ENCODE data around the gene SSTR4. TPM values are rescaled to one million over a fixed set of nuclear protein-coding genes. Genes with fewer than 3 reads are reported as not detected.

SSTR4 gene
- total and polyA plus RNA-seq, 9 of the 15 experiments (the other 6 are each of a cell fraction or from before 2014, with no cell fraction given): not detected

DNA sequence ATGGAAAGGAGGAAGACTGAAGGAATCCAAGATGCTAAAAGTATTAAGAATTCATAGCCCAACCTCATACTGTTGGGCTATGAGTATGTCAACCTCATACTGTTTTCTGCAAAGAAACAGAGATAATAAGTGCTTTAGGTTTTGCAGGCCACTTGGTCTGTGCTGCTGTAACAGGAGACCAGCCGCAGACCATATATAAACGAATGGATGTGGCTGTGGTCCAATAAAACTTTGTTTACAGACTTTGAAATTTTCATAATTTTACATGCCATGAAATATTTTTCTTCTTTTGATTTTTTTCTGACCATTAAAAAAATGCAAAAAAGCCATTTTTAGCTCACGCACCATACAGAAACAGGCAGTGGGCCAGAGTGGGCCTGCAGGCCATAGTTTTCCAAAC lies 28.1 kb downstream of the SSTR4 start (continued):
- no peak for TF ChIP-seq ZBTB8A (IDR thresholded peaks at IDR 0.05; ENCODE audit: partially characterized antibody)

DNA sequence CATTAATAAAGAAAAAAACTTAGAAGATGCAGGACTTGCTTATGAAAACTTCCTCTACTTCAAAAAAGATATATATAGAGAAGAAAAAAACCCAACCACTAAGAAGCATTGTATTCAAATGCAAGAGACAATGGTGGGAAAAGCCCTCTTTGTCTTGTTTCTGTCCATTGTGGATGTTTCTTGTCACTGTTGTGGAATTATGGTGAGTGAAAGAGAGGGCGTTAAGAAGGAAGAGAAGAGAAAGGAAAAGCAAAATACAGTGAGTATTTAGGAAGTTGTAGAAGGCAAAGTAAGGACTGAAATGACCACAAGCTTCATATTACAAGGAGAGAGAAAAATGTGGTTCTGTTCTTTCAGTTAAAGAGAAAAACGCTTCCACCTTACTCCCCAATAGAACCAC lies 28.5 kb downstream of the SSTR4 start:
- in situ Hi-C loops (cut with MboI) (loop anchor here (5.0 kb wide), 1 partner anchor 134 kb away; no protein-coding TSS in a partner anchor), intact Hi-C loops (cut with micrococcal nuclease) (no loop called here)
- WGBS (ENCODE audit: insufficient coverage, low coverage, missing lambda C conversion rate): 39% methylated on average over 2 of the region's 2 CpGs
- no peak overlapping the region for H2AFZ ChIP-seq (ENCODE audit: low read depth, low read length)
- ChIA-PET POLR2A (interaction anchor here (1.4 kb wide), 1 partner anchor 201 kb away, joined by 4 read pairs; no protein-coding TSS in a partner anchor), CTCF (ENCODE audit: low intra/inter-chr PET ratio) (no interaction called here)
- no peak overlapping the region for H3K4me2 ChIP-seq (ENCODE audit: insufficient read depth, low read length)
- no TSS peak for BruUV-seq (replicated peaks)
- no peak overlapping the region for H3K4me3 ChIP-seq
- no peak for FAIRE-seq
- H3K4me1 ChIP-seq (replicated peaks in 1 of 2; ENCODE audit: control insufficient read depth in 2 of 2, insufficient read depth in 2 of 2, low read length in 2 of 2): peaks cover 0 to 24% of the 10 kb centered on the region in 2 experiments; a peak in 2 of 5 replicates
- no peaks in the 10 kb centered on the region for H4K20me1 ChIP-seq (replicated peaks; ENCODE audit: control insufficient read depth, insufficient read depth, low read length)
- H3K36me3 ChIP-seq (ENCODE audit: control insufficient read depth, insufficient read depth, low read length): no peaks in the 10 kb centered on the region
- no peaks in the 10 kb centered on the region for H3K27me3 ChIP-seq (ENCODE audit: control insufficient read depth in 2 of 2, insufficient read depth in 2 of 2, low read length in 2 of 2)
- H3K79me2 ChIP-seq (ENCODE audit: control insufficient read depth, insufficient read depth, low read length): no peaks in the 10 kb centered on the region
- H3K9ac ChIP-seq (ENCODE audit: insufficient read depth in 1 of 2, low read depth in 2 of 2, low read length in 2 of 2): no peak overlapping the region
- TF ChIP-seq GTF2F1 (IDR thresholded peaks at IDR 0.05; ENCODE audit: low read depth, low read length) (no peak), LCOR (CRISPR knock-in tag; IDR thresholded peaks at IDR 0.05) (no peak), SAFB (IDR thresholded peaks at IDR 0.05; ENCODE audit: borderline replicate concordance, low read depth, low read length) (no peak), CBFB (CRISPR knock-in tag; IDR thresholded peaks at IDR 0.05) (no peak)
- TF ChIP-seq, protein P1, sequence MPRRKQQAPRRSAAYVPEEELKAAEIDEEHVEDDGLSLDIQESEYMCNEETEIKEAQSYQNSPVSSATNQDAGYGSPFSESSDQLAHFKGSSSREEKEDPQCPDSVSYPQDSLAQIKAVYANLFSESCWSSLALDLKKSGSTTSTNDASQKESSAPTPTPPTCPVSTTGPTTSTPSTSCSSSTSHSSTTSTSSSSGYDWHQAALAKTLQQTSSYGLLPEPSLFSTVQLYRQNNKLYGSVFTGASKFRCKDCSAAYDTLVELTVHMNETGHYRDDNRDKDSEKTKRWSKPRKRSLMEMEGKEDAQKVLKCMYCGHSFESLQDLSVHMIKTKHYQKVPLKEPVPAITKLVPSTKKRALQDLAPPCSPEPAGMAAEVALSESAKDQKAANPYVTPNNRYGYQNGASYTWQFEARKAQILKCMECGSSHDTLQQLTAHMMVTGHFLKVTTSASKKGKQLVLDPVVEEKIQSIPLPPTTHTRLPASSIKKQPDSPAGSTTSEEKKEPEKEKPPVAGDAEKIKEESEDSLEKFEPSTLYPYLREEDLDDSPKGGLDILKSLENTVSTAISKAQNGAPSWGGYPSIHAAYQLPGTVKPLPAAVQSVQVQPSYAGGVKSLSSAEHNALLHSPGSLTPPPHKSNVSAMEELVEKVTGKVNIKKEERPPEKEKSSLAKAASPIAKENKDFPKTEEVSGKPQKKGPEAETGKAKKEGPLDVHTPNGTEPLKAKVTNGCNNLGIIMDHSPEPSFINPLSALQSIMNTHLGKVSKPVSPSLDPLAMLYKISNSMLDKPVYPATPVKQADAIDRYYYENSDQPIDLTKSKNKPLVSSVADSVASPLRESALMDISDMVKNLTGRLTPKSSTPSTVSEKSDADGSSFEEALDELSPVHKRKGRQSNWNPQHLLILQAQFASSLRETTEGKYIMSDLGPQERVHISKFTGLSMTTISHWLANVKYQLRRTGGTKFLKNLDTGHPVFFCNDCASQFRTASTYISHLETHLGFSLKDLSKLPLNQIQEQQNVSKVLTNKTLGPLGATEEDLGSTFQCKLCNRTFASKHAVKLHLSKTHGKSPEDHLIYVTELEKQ (CRISPR knock-in tag; IDR thresholded peaks at IDR 0.05): no peak
- H3K9me1 ChIP-seq (ENCODE audit: control insufficient read depth, insufficient read depth, low read length): no peaks in the 10 kb centered on the region
- no peak for ATAC-seq
- H3K9me3 ChIP-seq (replicated peaks; ENCODE audit: control insufficient read depth, insufficient read depth, low read depth, low read length): no peaks in the 10 kb centered on the region
- no peak for DNase-seq (ENCODE audit: extremely low read depth in 1 of 4, low spot score in 3 of 4)
- H3K27ac ChIP-seq (ENCODE audit: extremely low read depth, low read depth, low read length): no peak overlapping the region
